GM13976 (cell line): ENCODE results near the gene WSCD2.

Experiments used
- DNase-seq: peaks from one replicate; pipeline ENCODE4 v3.0.0; 2012; ENCODE audit warnings: low spot score
- CTCF ChIP-seq: IDR thresholded peaks from 2 replicates; pipeline ENCODE4 v1.5.1; 2012; ENCODE audit warnings: borderline replicate concordance, mild to moderate bottlenecking; ENCODE audit not compliant: insufficient read depth; ENCODE audit errors: extremely low read depth, missing control alignments, control extremely low read depth
- in situ Hi-C: fragments of 300-500 bp; cut with MboI; formaldehyde crosslinking; loops from one replicate; pipeline ENCODE4 v1.12.0; 2022; ENCODE audit warnings: low sequenced_read_pairs, mixed read lengths, inconsistent platforms; ENCODE audit not compliant: unreplicated experiment

WSCD2 gene

GRCh38 chr12:108129017-108129812 is at the start of gene WSCD2:
TSS of gene WSCD2 (plus strand) at chr12:108129288. CDS start at chr12:108195833, 66,545 bp downstream.
- DNase-seq, result no peak
- TF ChIP-seq CTCF, result no peak
- in situ Hi-C loops, result no loop called here

DNA sequence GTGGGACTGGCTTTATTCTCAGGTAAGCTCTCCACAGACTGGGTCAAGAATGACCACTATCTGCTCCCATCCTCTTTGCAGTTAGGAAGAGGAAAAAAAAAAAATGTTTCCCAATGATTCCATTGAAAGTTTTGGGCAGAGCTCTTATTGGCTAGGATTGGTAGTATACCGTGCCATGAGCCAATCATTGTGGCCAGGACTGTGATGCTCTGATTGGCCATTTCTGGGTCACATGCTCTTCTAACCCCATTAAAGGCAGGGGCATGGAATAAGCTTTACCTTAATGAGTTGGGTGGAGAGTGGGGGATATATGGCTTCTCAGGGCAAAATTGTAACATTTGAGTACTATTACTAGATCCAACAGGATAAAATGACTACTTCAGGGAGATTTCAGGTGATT is 49.4 kb upstream of the WSCD2 start:
- no peak for TF ChIP-seq CTCF
- in situ Hi-C loops, result no loop called here
- no peak for DNase-seq

DNA sequence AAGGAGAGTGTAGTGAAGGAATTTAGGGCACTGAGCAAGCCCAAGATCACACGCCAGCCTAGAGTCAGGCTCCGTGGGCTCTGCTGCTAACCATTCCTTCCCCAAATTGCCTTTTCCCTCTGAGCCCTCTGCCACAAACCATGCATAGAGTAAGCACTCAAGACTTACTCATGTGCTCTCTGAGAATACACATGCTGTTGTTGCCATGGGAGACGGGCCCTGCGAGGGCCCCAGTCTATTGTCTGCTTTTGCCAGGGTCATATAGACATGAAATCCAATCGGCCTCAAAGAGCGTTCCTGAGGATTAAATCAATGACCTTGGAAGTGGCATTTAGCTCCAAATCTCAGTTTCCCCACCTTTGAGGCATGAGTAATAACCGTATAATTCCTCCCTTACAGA is 48.7 kb upstream of the WSCD2 start:
- TF ChIP-seq CTCF, result no peak
- in situ Hi-C loops, result no loop called here
- DNase-seq, result no peak

DNA sequence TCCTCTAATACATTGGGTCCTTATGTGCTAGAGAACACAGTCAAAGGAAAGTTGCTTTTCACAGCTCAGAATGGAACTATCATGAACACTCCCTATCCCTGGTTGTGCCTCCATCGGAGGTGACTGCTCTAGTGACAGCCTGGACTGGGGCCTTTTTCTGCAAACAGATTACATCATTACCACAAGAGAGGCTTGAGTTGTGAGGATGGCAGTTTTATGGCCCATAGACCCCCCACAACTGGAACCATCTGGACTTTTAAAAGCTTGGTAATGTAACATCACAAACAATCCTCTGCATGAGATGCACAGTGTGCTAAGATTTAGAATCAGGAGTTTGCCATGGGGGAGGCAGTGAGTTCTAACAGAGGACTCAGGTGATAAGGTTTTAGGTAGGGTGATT is 46.6 kb upstream of the WSCD2 start:
- no peak for TF ChIP-seq CTCF
- in situ Hi-C loops, result no loop called here
- DNase-seq, result no peak

- no peak for DNase-seq
- in situ Hi-C loops, result no loop called here
- TF ChIP-seq CTCF, result no peak
Measured at GRCh38 chr12:108087900-108088299, 41.2 kb upstream of the WSCD2 start.

GRCh38 chr12:108090107-108090899 is 38.8 kb upstream of the WSCD2 start:
- DNase-seq, result no peak
- TF ChIP-seq CTCF, result no peak
- in situ Hi-C loops, result no loop called here
